Activated naive CD8-positive, alpha-beta T cell (primary cell): Measurements from ENCODE around the gene NUDT6.

ENCODE experiments used
- H3K27ac Mint-ChIP-seq: one replicate; pipeline ENCODE4 v1.8.0; 2021; ENCODE audit warnings: mixed read lengths
- H3K27me3 Mint-ChIP-seq: one replicate; pipeline ENCODE4 v1.8.0; 2021; ENCODE audit warnings: mixed read lengths
- H3K36me3 Mint-ChIP-seq: one replicate; pipeline ENCODE4 v1.8.0; 2021; ENCODE audit warnings: mixed read lengths
- H3K4me1 Mint-ChIP-seq: one replicate; pipeline ENCODE4 v1.8.0; 2021; ENCODE audit warnings: low read depth, mixed read lengths
- H3K4me3 Mint-ChIP-seq: one replicate; pipeline ENCODE4 v1.8.0; 2021; ENCODE audit warnings: mild to moderate bottlenecking, mixed read lengths
- H3K9me3 Mint-ChIP-seq: one replicate; pipeline ENCODE4 v1.8.0; 2021; ENCODE audit warnings: low read depth, mixed read lengths

The NUDT6 gene

DNA sequence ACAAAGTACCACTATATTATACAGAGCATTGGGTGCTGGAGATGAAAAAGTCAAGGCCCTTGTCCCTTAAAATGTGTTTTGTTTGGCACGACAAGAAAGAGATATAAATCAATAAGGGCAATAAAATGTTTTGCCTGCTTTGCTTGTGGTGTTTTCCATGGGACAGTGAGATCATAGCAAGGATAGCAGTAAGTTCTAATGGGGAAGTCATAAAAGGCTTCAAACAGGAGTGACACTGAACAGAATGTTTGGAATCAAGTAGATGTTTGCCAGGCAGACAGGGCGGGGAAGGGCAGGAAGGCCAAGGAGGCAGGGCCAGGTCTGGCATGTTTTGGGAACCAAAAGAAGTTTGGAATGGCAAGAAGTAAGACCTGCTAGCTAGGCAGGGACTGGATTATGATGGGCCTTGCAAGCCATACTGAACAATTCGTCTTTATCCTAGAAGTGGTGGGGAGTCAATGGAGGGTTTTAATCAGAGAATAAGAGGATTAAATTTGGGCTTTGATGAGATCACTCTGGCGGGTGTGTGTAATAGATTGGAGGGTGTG is 79.3 kb downstream of the NUDT6 start:
- Mint-ChIP-seq H3K4me3 (no peak overlapping the region), H3K27ac (no peak overlapping the region), H3K4me1 (no peaks in the 10 kb centered on the region), H3K36me3 (no peaks in the 10 kb centered on the region), H3K27me3 (peaks cover 10% of the 10 kb centered on the region), H3K9me3 (no peaks in the 10 kb centered on the region)
